ENCODE results near the gene TMEM178B.

TMEM178B gene

DNA sequence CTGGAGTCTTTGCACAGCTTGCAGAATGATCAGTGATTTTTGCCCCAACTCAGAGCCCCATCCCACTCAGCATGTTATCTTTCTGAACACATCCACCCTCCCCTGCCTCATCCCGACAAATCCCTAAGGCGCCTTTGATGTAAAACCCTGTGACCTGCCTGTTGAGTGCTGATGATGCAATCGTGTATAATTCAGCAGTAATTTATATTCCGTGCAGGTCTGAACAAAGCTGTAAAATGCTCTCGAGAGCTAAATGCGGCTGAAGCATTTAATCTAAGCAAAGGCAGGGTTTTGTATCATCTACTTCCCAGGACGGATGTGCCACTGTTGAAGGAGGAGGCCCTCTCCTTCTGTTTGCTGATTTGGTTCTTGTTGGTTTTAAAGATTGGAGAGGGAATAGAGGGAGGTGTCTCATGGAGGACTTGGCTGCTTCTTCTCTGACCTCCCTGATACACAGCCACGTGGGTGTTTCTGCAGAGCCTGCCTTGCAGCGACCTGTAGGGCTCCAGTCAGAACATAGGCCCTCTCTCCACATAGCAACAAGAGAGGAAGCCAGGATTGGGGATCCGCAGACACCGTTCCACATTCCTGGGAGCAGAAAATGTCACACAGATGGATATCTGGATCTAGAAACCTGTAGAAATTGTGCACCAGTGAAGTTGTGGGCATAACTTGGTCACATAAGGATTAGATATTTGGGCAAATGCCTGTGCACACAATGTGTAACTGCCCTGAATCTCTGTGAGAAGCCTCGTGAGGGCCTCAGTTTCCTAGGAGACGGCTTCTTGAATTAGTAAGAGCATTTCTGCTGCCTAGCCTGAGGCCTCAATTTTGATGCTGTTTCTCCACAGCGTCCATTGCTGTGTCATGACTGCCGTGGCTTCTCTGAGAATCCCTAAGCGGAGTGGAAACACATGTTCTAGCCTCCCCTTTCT, 387.2 kb downstream of the TMEM178B start:
- TF ChIP-seq, protein P1, sequence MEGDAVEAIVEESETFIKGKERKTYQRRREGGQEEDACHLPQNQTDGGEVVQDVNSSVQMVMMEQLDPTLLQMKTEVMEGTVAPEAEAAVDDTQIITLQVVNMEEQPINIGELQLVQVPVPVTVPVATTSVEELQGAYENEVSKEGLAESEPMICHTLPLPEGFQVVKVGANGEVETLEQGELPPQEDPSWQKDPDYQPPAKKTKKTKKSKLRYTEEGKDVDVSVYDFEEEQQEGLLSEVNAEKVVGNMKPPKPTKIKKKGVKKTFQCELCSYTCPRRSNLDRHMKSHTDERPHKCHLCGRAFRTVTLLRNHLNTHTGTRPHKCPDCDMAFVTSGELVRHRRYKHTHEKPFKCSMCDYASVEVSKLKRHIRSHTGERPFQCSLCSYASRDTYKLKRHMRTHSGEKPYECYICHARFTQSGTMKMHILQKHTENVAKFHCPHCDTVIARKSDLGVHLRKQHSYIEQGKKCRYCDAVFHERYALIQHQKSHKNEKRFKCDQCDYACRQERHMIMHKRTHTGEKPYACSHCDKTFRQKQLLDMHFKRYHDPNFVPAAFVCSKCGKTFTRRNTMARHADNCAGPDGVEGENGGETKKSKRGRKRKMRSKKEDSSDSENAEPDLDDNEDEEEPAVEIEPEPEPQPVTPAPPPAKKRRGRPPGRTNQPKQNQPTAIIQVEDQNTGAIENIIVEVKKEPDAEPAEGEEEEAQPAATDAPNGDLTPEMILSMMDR (IDR thresholded peaks at IDR 0.05; ENCODE audit: control insufficient read depth, insufficient read depth, low read depth, low read length, missing control alignments), result no peak
- no peak overlapping the region for H3K4me3 ChIP-seq (ENCODE audit: control insufficient read depth, low read depth, low read length)
- no peak for DNase-seq (ENCODE audit: low read depth)

DNA sequence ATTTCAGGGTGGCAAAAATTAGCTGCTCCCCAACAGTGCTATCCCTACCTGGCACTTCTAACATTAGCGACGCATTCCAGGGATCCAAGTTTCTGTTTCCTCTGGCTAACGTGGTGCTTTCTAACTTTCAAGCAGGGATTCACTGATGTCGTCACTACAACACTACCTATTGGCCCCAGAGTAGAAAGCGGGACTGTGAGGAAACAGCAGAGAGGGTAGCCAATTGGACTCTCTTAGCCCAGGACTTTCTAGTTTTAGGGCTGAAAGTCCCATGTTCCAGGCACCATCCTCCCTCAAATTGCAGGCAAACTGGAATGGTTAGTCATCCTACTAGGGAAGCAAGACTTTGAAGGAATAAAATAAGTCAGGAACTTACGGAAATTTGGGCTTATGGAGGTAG, 388.1 kb downstream of the TMEM178B start:
- H3K4me3 ChIP-seq (ENCODE audit: control insufficient read depth, low read depth, low read length), result no peak overlapping the region
- DNase-seq (ENCODE audit: low read depth), result no peak
- TF ChIP-seq, protein P1 (IDR thresholded peaks at IDR 0.05; ENCODE audit: control insufficient read depth, insufficient read depth, low read depth, low read length, missing control alignments), result no peak

DNA sequence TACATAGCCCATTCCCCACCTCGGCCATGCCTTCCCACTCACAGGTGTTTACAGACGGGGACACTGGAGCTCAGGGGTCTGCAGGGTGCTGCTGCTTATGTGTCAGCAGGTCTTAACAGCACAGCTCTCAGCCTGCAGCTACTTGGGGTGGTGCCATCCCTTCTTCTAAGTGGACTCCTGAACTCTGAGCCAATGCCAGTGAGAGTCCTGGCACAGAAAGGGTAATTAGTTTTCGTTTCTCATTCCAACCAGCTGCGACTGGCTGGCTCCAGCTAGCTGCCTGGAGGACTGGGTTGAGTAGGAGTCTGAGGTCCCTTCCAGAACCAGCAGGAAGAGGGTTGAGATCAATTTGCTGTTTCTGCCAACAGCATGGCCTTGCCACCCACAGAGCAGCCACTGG, 389.1 kb downstream of the TMEM178B start:
- no peak for DNase-seq (ENCODE audit: low read depth)
- TF ChIP-seq, protein P1 (IDR thresholded peaks at IDR 0.05; ENCODE audit: control insufficient read depth, insufficient read depth, low read depth, low read length, missing control alignments), result no peak
- H3K4me3 ChIP-seq (ENCODE audit: control insufficient read depth, low read depth, low read length), result no peak overlapping the region

DNA sequence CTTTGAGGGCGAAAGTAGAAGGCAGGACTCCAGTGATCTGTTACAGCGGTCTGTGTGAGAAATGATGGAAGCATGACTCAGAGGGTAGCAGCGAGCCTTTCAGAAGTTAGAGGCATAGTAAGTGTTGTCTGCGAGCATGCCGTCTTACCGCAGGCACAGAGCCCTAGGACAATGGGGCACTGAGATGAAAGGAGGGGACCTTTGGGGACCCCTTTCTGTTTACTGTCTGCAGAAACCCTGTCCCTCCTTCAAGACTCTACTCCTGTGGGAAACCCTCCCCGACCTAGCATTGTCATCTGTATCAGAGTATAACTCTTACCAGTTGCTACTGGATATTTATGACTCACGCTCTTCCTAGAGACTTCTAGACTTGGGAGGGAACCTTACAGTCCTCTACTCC, 390.1 kb downstream of the TMEM178B start:
- DNase-seq (ENCODE audit: low read depth), result no peak
- no peak overlapping the region for H3K4me3 ChIP-seq (ENCODE audit: control insufficient read depth, low read depth, low read length)
- TF ChIP-seq, protein P1 (IDR thresholded peaks at IDR 0.05; ENCODE audit: control insufficient read depth, insufficient read depth, low read depth, low read length, missing control alignments), result no peak

DNA sequence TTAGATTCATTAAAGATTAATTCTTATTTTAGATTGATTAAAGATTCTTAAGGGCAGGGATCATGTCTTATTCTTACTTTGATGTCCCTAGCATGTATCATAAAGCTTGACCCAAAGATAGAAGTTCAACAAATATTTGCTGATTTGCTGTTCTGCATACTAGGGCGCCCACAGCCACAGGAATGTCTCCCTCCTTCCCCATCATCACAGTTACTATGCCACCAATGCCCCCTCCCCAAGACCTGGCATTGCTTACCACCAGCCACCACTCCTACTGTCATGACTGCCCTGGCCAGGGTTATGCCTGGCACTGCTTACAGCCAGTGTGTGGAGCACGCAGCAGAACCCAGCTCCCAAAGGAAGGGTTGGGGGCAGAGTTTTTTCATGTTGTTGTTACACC, 390.7 kb downstream of the TMEM178B start:
- TF ChIP-seq, protein P1 (IDR thresholded peaks at IDR 0.05; ENCODE audit: control insufficient read depth, insufficient read depth, low read depth, low read length, missing control alignments), result no peak
- no peak overlapping the region for H3K4me3 ChIP-seq (ENCODE audit: control insufficient read depth, low read depth, low read length)
- no peak for DNase-seq (ENCODE audit: low read depth)

DNA sequence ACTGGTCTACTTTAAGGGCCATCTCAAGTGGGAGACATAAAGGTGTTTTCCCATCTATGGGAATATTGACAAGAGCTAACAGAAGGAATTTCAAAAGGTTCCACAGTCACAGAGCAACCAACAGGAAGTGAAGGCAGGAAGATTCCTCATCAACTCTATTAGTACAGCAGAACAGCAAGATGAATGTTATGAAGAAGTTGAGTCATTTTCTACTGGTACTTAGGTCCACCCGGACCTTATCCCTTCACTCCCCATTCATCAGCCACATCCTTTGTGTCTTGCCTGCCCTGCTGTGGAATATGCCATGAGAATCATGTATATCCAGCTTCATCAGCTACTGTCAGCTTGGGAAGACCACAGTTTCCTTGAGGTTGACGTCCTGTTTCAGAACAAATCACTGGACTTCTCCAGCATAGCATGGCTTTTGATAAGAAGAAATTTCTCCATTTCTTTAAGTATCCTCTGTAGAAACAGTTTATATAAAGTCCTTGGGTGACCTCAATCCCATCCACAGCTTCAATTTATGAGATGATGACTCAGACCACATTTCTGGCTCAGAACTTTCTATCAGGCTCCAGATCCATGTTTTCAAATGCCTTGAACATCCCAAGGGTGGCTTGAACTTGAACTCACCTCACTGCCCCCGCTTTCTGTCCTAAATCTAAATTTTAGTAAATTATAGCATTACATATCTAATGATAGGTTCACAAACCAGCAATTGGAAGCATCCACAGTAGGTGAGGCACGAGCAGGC, 392.5 kb downstream of the TMEM178B start:
- TF ChIP-seq, protein P1 (IDR thresholded peaks at IDR 0.05; ENCODE audit: control insufficient read depth, insufficient read depth, low read depth, low read length, missing control alignments), result no peak
- no peak for DNase-seq (ENCODE audit: low read depth)
- H3K4me3 ChIP-seq (ENCODE audit: control insufficient read depth, low read depth, low read length), result no peak overlapping the region
